ENCODE results near the gene ERICH2. TPM values are rescaled to one million over a fixed set of nuclear protein-coding genes. Genes with fewer than 3 reads are reported as not detected.

Gene ERICH2
- total RNA-seq, 4 donors from 2014 or later: not detected

GRCh38 chr2:170842785-170843184 lies 72.6 kb downstream of the ERICH2 start:
- TF ChIP-seq POLR2A (IDR thresholded peaks at IDR 0.05) (no peak), CTCF (IDR thresholded peaks at IDR 0.05) (no peak)
- Histone ChIP-seq H3K27me3 (no peaks in the 10 kb centered on the region), H3K4me1 (no peaks in the 10 kb centered on the region), H3K9me3 (no peaks in the 10 kb centered on the region), H3K27ac (no peak overlapping the region), H3K4me3 (no peak overlapping the region), H3K36me3 (no peaks in the 10 kb centered on the region)
- DNase-seq: no peak

DNA sequence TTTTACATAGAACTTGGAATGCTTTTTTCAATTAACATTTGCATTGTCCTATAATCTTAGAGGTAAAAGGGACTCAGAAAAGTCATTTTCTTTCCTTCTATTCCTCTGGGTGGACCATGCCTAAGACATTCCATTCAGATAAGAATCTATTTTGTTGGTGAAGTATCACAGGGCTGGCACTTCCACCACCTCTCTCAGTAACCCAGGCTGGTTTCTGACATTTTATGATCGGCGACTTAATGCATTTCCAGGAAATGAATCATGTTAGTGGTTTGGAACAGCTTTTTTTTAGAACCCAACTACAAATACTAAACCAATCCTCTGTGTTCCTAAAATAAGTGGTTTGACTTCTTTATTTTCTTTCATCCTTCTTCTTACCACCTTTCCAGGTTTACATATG lies 73.5 kb downstream of the ERICH2 start:
- H3K9me3 ChIP-seq: no peaks in the 10 kb centered on the region
- H3K4me1 ChIP-seq: no peaks in the 10 kb centered on the region
- no peaks in the 10 kb centered on the region for H3K36me3 ChIP-seq
- no peaks in the 10 kb centered on the region for H3K27me3 ChIP-seq
- DNase-seq: no peak
- no peak overlapping the region for H3K4me3 ChIP-seq
- TF ChIP-seq CTCF (IDR thresholded peaks at IDR 0.05): no peak
- TF ChIP-seq POLR2A (IDR thresholded peaks at IDR 0.05): no peak
- no peak overlapping the region for H3K27ac ChIP-seq

GRCh38 chr2:170845343-170845742 lies 75.2 kb downstream of the ERICH2 start:
- no peaks in the 10 kb centered on the region for H3K9me3 ChIP-seq
- no peak overlapping the region for H3K27ac ChIP-seq
- no peaks in the 10 kb centered on the region for H3K4me1 ChIP-seq
- H3K27me3 ChIP-seq: no peaks in the 10 kb centered on the region
- no peak for TF ChIP-seq CTCF (IDR thresholded peaks at IDR 0.05)
- no peak for TF ChIP-seq POLR2A (IDR thresholded peaks at IDR 0.05)
- no peak for DNase-seq
- H3K4me3 ChIP-seq: no peak overlapping the region
- no peaks in the 10 kb centered on the region for H3K36me3 ChIP-seq

GRCh38 chr2:170846314-170846713 lies 76.1 kb downstream of the ERICH2 start:
- TF ChIP-seq CTCF (IDR thresholded peaks at IDR 0.05) (no peak), POLR2A (IDR thresholded peaks at IDR 0.05) (no peak)
- Histone ChIP-seq H3K4me3 (no peak overlapping the region), H3K27ac (no peak overlapping the region), H3K27me3 (no peaks in the 10 kb centered on the region), H3K36me3 (no peaks in the 10 kb centered on the region), H3K9me3 (no peaks in the 10 kb centered on the region), H3K4me1 (no peaks in the 10 kb centered on the region)
- DNase-seq: no peak

- Histone ChIP-seq H3K36me3 (no peaks in the 10 kb centered on the region), H3K27me3 (no peaks in the 10 kb centered on the region), H3K4me1 (no peaks in the 10 kb centered on the region), H3K27ac (no peak overlapping the region), H3K4me3 (no peak overlapping the region), H3K9me3 (no peaks in the 10 kb centered on the region)
- no peak for TF ChIP-seq CTCF (IDR thresholded peaks at IDR 0.05)
- TF ChIP-seq POLR2A (IDR thresholded peaks at IDR 0.05): no peak
- no peak for DNase-seq
These were observed 77.5 kb downstream of the ERICH2 start for GRCh38 chr2:170847716-170848115.

Small RNA genes lying within 50 kb of the gene (small RNA-seq; reads per million reads assigned to genes)
- 0 reads per million in 2 donors for gene RF00019

Other genes with a start within 250 kb of the ERICH2 start
- gene SP5, start 55.0 kb upstream of the ERICH2 start, total RNA-seq: 1 to 10 TPM in 1 of 4 donors, under 1 TPM in 2, not detected in 1; 0.40 to 2.8 (median 0.88) TPM
- gene GAD1, start 46.5 kb downstream of the ERICH2 start, total RNA-seq: not detected
- gene GORASP2, start 158.9 kb downstream of the ERICH2 start, total RNA-seq: 10 to 100 TPM; 30.6 to 45.2 (median 35.3) TPM

All from Peyer's patch (tissue), 4 donors.